T-helper 1 cell treated with Interleukin-12 subunit alpha and Interleukin-12 subunit beta and Interleukin-4 antibody, amounts not matched to agents 30 ng/mL and 1 ng/mL, for 36 hours (primary cell): ENCODE data around the gene MSRB3. TPM values are rescaled to one million over a fixed set of nuclear protein-coding genes. Genes with fewer than 3 reads are reported as not detected.
"Not testable (repeated sequence)": the region's sequence is repeated elsewhere in the genome, so short reads cannot be mapped to it uniquely, and the experiment has no call there.

Experiments
- intact Hi-C: fragments of 100-400 bp; cut with micrococcal nuclease; formaldehyde crosslinking; loops from one replicate; pipeline ENCODE4 v1.15.1; 2024
- total RNA-seq: library from RNA; stranded (reverse); gene quantifications from 2 replicates; pipeline ENCODE4 v1.2.3, GENCODE V29; 2022

The MSRB3 gene
- total RNA-seq, 1 donor from 2014 or later = 0.05 TPM

DNA sequence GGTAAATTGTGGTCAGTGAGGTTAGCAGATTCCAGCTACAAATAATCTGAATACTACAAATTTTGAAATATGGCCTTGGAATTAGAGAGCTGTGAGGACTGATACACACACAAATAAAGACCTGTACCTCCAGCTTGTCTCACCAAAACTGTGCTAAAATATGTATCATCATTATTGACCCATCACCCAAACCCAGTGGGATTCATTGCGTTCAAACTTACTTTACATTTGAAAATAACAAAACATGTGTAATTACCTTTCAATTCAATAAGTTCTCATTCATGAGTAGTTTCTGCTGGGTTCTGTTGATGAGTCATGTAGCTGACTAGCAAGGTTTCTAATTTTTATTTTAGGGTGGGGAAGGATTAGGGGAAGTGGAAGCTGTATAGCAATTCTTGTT is 170.9 kb downstream of the MSRB3 start:
- intact Hi-C loops = no loop called here

GRCh38 chr12:65450625-65451024 is 172.1 kb downstream of the MSRB3 start:
- intact Hi-C loops = no loop called here

DNA sequence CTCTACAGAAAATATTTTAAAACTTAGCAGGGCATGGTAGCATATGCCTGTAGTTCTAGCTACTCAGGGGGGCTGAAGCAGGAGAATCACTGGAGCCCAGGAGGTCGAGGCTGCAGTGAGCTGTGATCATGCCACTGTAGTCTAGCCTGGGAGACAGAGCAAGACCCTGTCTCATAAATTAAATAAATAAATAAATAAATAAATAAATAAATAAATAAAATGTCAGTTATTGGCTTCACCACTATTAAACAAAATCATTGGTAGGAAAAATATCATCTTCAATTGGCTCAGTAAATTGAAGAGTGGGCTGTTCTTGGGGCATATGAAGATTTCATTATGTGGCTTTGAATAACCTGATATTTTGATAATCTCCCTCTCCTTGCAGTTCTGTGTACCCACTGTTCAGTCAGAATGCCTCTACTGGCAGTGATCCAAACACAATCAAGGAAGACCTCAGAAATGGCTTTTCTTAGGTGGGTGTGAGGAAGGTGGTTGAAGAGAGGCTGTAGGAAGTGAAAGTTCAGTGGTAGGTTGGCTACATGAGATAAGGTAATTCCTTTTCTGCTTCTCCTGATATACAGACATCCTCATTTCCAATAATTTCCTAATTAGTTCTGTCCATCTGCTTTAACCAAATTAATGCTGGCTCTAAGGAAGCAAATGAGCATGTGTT is 175.8 kb downstream of the MSRB3 start:
- intact Hi-C loops = no loop called here

DNA sequence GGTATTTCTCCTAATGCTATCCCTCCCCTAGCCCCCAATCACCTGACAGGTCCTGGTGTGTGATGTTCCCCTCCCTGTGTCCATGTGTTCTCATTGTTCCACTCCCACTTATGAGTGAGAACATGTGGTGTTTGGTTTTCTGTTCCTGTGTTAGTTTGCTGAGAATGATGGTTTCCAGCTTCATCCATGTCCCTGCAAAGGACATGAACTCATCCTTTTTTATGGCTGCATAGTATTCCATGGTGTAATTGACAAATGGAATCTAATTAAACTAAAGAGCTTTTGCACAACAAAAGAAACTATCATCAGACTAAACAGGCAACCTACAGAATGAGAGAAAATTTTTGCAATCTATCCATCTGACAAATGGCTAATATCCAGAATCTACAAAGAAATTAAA is 178.9 kb downstream of the MSRB3 start:
- intact Hi-C loops = loop anchor here (5.0 kb wide), 1 partner anchor 630 kb away; no protein-coding TSS in a partner anchor

DNA sequence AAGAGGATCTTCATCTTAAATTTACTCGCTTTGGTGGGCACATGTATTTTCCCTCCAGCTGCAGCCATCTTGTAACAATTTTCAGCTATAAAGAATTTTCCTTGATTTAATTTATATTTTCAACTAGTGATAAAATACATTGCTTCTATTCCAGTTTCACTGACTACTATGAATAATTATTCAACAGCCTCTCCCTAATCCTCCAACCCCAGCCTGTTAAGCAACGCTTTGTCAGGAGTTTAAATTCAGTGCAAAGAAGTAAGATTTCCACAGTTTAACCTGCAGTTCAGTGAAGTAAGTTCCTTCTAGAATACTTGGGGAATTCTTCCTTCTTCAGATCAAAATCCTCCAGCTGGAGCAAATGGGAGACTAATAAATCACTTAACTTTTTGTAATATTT is 180.2 kb downstream of the MSRB3 start:
- intact Hi-C loops = loop anchor here (5.0 kb wide), 1 partner anchor 629 kb away; no protein-coding TSS in a partner anchor

DNA sequence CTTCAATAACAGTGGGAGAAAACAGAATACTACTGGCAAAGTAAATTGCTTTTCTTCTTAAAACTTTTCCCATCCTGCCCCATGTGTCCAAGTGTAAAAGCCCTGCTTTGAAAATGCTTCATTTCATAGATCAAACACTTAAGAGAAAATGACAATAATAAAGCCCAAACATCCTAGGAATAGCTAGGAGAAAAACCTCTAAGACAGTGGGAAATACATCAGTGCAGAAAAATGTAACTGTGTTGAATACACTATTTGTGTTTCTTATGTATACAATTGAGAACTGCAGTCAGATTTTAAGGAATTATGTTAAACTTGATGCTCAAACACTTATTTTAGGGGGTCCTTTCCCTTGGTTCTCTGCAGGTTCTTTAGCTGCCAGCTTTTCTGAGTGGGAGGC is 181.1 kb downstream of the MSRB3 start:
- intact Hi-C loops = loop anchor here (5.0 kb wide), 1 partner anchor 628 kb away; no protein-coding TSS in a partner anchor

DNA sequence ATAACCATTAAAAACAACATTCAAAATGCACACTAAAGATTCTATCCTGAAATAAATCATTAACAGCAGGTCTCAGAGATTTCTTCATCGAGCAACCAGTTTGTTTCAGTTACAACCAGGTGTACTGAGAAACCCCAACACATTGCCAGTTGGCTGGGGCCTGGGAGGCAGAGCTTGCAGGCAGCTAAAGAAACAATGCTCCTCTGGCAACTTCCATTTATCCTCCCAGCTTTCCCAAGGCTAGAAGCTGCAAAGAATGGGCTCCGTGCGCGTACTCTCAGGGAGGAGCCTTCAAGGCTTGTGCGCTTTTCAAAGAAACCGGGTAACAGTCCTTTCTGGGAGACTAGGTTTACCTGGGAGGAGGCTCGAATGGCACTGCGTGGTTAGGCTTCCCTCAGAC is 181.6 kb downstream of the MSRB3 start:
- intact Hi-C loops = no loop called here

GRCh38 chr12:65461017-65461416 is 182.5 kb downstream of the MSRB3 start:
- intact Hi-C loops = no loop called here

- intact Hi-C loops = no loop called here
Measured at GRCh38 chr12:65462484-65462883, 184.0 kb downstream of the MSRB3 start.

DNA sequence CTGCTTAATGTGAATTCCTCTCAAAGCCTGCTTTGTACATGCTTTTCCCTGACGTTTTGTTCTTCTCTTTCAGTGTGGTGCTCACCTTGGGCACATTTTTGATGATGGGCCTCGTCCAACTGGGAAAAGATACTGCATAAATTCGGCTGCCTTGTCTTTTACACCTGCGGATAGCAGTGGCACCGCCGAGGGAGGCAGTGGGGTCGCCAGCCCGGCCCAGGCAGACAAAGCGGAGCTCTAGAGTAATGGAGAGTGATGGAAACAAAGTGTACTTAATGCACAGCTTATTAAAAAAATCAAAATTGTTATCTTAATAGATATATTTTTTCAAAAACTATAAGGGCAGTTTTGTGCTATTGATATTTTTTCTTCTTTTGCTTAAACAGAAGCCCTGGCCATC is 184.6 kb downstream of the MSRB3 start:
- intact Hi-C loops = no loop called here

DNA sequence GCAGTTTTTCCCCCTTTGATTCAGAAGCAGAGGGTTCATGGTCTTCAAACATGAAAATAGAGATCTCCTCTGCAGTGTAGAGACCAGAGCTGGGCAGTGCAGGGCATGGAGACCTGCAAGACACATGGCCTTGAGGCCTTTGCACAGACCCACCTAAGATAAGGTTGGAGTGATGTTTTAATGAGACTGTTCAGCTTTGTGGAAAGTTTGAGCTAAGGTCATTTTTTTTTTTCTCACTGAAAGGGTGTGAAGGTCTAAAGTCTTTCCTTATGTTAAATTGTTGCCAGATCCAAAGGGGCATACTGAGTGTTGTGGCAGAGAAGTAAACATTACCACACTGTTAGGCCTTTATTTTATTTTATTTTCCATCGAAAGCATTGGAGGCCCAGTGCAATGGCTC is 185.1 kb downstream of the MSRB3 start:
- intact Hi-C loops = no loop called here

- intact Hi-C loops = no loop called here
Measured at GRCh38 chr12:65464930-65465329, 186.4 kb downstream of the MSRB3 start.

DNA sequence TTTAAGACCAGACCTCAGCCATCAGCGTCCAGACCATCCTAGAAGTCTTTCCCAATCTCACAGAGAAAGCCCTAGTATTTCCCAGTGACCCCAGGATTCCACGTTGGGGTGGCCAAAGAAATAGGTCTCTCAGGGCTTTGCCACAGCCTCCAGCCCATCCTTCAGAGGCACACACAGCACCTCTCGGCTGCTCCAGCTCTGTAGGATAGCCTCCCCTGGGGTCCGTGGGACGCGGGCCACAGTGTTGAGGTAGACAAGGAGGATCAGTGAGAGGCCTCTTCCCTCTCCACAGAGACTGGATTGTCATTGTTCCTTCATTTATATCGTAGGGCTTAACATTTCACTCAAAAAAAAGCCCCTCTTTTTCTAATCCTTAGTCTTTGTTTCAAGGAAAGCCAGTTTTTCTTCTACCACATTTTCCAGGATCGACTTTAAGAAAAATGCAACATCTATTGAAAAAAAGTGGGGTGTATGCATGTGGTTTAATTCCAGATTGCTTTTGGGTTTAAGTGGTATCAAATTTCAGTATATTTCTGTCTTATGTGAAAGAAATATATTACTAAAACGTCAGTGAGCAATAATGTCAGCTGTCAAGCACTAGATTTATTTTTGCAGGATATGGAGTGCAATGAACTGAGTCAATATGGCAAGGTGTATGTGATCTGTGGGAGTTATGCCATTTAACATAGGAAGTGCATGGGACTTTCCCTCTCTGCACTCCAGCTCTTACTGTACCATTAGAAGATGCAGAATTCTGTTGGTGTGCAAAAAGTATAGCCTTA is 187.5 kb downstream of the MSRB3 start:
- intact Hi-C loops = no loop called here

- intact Hi-C loops = no loop called here
Measured at GRCh38 chr12:65466911-65467310, 188.4 kb downstream of the MSRB3 start.

DNA sequence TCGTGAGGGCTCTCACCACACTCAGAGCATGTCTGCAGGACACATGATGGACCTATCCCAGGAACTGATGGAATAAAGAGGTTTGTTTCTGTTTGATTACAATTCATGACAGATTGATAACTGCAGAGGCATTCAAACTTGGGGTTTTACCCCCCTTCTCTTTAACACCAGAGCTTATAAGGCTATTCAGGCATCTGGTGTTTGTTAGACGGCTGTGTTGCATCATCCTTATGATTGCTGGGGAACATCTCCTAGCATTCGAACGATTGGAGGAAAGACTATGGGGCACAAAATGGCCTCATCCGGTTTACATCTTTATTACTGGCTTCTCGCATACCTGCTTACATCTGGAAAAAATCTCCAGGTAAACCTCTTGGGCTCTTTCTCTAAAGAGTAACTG is 191.8 kb downstream of the MSRB3 start:
- intact Hi-C loops = no loop called here

DNA sequence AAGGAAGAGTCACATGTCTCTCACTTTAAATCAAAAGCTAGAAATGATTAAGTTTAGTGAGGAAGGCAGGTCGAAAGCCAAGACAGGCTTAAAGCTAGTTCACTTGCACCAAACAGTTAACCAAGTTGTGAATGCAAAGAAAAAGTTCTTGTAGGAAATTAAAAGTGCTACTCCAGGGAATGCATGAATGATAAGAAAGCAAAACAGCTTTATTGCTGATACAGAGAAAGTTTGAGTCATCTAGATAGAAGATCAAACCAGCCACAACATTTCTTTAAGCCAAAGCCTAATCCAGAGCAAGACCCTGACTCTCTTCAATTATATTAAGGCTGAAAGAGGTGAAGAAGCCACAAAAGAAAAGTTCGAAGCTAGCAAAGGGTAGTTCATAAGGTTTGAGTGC is 193.6 kb downstream of the MSRB3 start:
- intact Hi-C loops = no loop called here

DNA sequence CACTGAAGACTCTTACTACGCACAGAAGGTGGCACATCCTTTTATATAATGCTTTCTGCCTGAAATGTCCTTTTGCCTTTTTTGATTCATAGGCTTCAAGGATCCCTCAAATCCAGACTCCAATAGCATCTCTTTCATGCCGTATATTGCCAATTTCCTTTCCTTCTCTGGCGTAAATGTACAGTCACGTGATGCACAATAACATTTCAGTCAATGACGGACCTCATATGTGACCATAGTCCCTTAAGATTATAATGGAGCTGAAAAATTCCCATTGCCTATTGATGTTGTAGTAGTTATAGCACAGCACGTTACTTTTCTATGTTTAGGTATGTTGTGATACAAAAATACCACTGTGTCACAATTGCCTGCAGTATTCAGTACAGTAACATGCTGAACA is 196.3 kb downstream of the MSRB3 start:
- intact Hi-C loops = no loop called here

- intact Hi-C loops = no loop called here
Measured at GRCh38 chr12:65477721-65478120, 199.2 kb downstream of the MSRB3 start.

- intact Hi-C loops = not testable (repeated sequence)
Measured at GRCh38 chr12:65483891-65484516, 205.5 kb downstream of the MSRB3 start.

GRCh38 chr12:65488197-65488596 is 209.7 kb downstream of the MSRB3 start:
- intact Hi-C loops = no loop called here

DNA sequence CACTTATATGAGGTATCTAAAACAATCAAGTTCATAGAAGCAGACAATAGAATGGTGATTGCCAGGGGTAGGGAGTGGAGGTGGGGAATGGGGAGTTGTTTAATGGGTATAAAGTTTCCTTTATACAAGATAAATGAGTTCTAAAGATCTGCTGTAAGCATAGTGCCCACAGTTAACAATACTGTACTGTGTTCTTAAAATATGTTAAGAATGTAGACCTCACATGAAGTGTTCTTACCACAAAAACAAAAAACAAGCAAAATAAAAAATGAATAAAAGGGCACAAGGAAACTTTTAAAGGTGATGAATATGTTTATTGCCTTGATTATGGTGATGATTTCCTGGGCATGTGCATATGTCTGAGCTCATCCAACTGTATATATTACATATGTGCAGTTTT is 211.8 kb downstream of the MSRB3 start:
- intact Hi-C loops = no loop called here
